GM18498 (cell line): ENCODE results near the gene TMCC1.
"Not testable (repeated sequence)": the region's sequence is repeated elsewhere in the genome, so short reads cannot be mapped to it uniquely, and the experiment has no call there.

Source experiments
- ATAC-seq: cut with Tn5 transposase; IDR thresholded peaks from one replicate; pipeline ENCODE4 v1.9.1; 2021; ENCODE audit warnings: mild to moderate bottlenecking, moderate library complexity; ENCODE audit not compliant: unreplicated experiment

Gene TMCC1

DNA sequence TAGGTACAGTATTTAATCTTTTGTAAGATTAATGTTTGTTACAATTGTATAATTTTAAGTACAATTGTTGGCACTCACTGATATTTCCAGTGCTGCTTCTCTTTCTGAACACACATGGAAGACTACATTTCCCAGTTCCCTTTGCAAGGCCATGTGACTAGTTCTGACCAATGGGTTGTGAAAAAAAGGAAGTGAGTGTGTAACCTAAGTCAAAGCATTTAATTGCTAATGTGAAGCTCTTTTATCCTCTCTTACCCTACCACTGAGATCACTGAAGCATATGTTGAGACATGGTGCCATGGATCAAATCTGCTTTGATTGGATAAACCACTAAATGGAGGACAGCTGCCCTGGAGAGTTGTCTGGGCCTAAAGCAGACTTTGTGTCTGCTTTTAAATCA is 203.1 kb downstream of the TMCC1 start:
- ATAC-seq, result peak; percentile 83

DNA sequence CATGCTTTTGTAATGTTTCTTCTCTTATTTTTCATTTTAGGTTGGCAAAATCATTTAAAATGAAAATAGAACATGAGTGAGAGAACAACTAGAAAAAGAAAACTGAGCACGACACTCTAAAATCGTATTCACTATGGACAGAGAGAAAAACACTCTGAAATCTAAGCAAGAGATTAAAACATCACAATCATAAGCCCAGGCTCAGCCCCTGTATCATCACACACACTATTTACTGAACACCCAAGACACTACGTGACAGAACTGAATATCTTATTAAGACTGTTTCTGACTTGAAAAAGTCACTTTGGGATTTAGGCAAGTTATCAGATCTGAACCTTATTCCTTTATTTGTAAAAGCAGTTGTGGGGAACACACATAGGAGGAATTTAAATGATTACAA is 204.5 kb downstream of the TMCC1 start:
- ATAC-seq, result no peak

- no peak for ATAC-seq
Observed at GRCh38 chr3:129688271-129688895, 205.1 kb downstream of the TMCC1 start.

GRCh38 chr3:129687586-129688125 is 205.9 kb downstream of the TMCC1 start:
- ATAC-seq, result no peak

GRCh38 chr3:129686941-129687340 is 206.6 kb downstream of the TMCC1 start:
- ATAC-seq, result no peak

DNA sequence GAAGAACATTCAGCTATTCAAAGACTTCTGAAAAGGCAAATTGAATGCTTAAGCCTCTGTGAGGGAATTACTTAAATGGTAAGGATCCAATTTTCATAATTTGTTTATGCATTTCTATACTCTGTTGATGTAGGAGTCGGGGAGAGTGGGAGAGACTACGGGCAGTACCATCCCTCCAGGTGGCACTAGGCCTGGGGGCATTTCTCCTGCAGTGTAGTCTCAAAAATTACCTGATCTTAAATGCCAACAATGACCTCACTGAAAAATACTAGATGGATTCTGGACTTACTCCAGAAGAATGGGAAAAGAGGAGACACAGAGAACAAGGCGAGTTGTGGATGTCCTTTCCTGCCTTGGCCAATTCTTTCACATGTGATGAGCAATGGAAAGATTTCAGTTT is 209.2 kb downstream of the TMCC1 start:
- no peak for ATAC-seq

- no peak for ATAC-seq
Observed at GRCh38 chr3:129683201-129683600, 210.3 kb downstream of the TMCC1 start.

DNA sequence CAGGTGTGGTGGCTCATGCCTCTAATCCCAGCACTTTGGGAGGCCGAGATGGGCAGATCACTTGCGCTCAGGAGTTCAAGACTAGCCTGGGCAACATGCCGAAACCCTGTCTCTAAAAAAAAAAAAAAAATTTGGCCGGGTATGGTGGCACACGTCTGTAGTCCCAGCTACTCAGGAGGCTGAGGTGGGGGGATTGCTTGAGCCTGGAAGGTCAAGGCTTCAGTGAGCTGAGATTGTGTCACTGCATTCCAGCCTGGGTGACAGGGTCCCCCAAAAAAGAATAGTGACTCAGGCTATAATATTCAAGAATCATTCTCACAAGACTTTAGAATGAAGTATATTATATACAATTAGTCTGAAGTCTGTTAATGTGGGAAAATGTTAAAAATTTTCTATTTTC is 216.5 kb downstream of the TMCC1 start:
- ATAC-seq, result no peak

DNA sequence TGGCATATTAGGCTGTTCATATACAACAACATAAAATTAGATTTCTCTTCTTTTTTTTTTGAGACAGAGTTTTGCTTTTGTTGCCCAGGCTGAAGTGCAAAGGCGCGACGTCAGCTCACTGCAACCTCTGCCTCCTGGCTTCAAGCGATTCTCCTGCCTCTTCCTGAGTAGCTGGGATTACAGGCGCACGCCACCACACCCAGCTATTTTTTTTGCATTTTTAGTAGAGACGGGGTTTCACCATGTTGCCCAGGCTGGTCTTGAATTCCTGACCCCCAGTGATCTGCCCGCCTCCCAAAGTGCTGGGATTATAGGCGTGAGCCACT is 218.8 kb downstream of the TMCC1 start:
- not testable (repeated sequence) for ATAC-seq

- ATAC-seq, result no peak
Observed at GRCh38 chr3:129673897-129674797, 219.4 kb downstream of the TMCC1 start.

DNA sequence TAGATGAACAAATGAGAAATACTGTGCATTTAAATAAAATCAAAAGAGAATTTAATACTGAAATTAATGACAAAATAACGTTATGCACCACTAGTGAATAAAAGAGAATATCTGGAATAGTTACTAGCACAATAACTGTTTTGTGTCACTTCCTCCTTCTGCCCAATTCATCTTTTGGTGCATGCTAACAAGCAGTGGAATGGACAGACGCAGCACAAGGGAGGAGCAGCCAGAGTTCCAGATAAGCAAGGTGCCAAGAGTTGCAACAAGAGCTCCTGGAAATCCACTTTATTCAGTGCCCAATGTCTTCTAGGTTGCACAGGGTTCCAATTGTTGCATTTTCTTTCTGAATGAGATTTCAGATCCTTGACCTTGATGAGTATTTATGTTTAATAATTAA is 220.5 kb downstream of the TMCC1 start:
- no peak for ATAC-seq

DNA sequence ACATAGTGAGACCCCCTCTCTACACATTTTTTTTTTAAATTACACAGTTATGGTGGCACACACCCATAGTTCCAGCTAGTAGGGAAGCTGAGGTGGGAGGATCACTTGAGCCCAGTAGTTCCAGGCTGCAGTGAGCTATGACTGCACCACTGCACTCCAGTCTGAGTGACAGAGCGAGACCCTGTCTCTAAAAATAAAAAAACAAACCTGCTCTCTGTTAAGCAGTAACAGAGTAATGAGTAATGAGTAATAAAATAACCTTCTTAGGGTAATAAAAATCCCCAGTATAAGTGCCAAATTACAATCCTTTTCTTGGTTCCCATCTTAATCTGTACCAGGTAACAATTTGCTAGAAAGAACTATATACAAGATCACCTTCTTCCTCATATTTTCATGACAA is 221.1 kb downstream of the TMCC1 start:
- ATAC-seq, result no peak

DNA sequence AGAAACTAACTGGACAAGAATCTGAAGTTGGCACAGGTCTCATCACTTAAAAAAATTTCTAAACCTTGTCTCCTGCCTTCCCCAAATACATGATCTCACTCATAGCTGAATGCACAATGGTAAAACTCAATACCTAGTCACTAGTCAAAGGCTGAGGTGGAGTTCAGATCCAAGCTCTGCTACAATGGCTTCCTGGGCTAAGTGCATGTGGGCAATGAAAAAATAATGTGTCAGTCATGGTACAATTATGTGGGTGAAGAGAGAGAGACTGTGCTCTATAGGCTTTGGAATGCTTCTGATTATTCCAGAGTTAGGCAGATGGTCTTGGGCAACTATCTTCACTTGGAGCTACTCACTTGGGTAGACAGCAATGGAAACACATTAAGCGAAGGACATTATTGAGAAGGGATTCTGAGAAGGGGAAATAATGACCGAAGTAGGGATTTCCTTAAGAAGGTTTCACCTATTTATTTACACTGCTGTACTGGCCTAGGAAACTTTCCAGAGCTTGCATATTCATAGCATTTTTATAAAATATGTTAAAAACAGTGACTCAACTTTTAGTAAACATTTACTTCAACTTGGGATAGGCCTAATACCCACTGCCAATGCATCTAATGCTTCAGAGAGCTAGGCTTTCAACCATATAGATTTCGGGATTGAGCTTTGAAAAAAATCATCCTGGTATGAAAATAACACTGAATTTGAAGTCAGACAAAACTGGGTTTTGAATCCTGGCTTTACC is 228.3 kb downstream of the TMCC1 start:
- ATAC-seq, result no peak

GRCh38 chr3:129663930-129664646 is 229.4 kb downstream of the TMCC1 start:
- no peak for ATAC-seq

DNA sequence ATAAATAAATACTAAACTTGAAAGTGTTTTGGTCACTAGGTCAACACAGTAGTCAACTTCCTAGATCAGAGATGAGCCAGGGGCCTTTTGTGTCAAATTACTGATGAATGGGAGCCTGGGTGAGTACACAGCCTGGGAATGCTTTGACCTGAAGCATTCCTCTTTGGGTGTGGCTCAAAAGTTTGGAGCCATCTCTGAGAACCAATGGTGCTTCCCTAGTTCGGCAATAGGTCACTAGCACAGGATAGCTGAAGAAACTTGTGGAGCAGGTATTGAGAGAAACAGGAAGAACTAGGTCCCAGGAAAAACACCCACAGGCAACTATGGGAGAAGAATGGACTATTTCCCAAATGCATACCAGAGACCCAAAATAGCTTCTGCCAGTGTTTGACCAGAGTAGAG is 230.5 kb downstream of the TMCC1 start:
- no peak for ATAC-seq

- no peak for ATAC-seq
Observed at GRCh38 chr3:129662191-129662608, 231.3 kb downstream of the TMCC1 start.

DNA sequence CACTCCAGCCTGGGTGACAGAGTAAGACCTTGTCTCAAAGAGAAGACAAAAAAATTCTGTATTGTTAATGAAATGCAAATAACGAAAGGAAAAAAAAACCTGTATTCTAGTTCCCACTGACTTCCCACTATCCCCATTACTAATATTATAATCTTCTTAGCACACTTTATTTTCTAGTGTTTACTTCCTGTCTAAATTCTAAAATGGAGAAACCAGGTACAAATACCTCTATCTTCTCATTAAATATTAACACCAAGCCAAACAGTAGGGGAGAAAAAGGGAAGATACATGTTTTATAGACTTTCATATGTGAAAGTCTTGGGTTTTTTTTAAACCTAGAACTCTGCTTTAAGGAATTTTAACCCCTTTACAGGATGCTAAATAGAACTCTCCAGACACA is 231.7 kb downstream of the TMCC1 start:
- no peak for ATAC-seq

- no peak for ATAC-seq
Observed at GRCh38 chr3:129658110-129658843, 235.2 kb downstream of the TMCC1 start.

- ATAC-seq, result no peak
Observed at GRCh38 chr3:129657261-129658046, 236.1 kb downstream of the TMCC1 start.
